GM13977 (cell line): ENCODE results near the gene PURA.

ENCODE experiments used
- DNase-seq: peaks from one replicate; pipeline ENCODE4 v3.0.0; 2012; ENCODE audit warnings: low spot score
- CTCF ChIP-seq: IDR thresholded peaks from 2 replicates; pipeline ENCODE4 v1.5.1; 2012; ENCODE audit warnings: mild to moderate bottlenecking, control low read depth; ENCODE audit not compliant: insufficient read depth; ENCODE audit errors: extremely low read depth, missing control alignments
- in situ Hi-C: fragments of 300-500 bp; cut with MboI; formaldehyde crosslinking; loops from one replicate; pipeline ENCODE4 v1.12.0; 2022; ENCODE audit warnings: low sequenced_read_pairs, low pct_unique_long_range_greater_than_20kb, mixed read lengths, inconsistent platforms; ENCODE audit not compliant: unreplicated experiment

PURA gene

DNA sequence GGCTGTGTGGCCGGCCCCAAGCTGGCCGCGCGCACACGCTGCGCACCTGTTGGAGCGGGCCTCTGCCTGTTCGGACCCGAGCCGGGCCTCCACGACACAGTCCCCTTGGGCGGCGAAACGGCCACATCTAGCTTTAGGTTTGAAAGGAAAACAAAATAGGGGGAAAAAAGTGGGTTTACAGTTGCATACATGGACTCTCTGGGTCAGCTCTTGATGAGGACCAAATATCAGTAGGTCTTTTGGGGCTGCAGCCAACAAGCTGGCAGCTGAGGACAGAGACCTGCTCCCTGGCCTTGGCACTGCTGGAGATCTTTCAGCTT lies 32.6 kb downstream of the PURA start:
- DNase-seq: no peak
- in situ Hi-C loops: no loop called here
- no peak for TF ChIP-seq CTCF

- TF ChIP-seq CTCF: no peak
- DNase-seq: no peak
- in situ Hi-C loops: no loop called here
Observed at GRCh38 chr5:140147460-140147859, 33.6 kb downstream of the PURA start.

GRCh38 chr5:140148508-140148907 lies 34.6 kb downstream of the PURA start:
- in situ Hi-C loops: no loop called here
- no peak for TF ChIP-seq CTCF
- no peak for DNase-seq

DNA sequence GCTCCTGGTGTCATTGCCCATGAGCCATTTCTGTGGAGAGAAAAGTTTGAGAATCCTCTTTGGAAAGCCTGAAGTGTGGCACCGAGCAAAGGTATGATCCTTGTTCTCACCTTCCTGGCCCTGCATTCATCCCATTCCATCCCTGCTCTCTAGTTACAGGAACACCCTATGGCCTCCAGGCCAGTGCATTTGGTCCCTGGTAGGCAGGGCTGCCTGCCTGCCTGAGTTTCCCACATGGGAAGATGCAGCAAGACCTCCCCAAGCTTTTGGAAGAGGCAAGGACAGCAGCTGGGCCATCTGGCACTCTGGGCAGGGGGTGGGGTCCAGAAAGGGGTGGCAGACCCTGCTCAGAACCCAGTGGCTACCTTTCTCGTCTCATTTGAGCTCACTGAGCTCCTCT lies 36.3 kb downstream of the PURA start:
- in situ Hi-C loops: loop anchor here (5.0 to 25.0 kb wide), 2 partner anchors 68 to 363 kb away; partner anchors contain the start of gene PSD2
- no peak for TF ChIP-seq CTCF
- no peak for DNase-seq

GRCh38 chr5:140151144-140152021 lies 37.5 kb downstream of the PURA start:
- in situ Hi-C loops: loop anchor here (5.0 to 25.0 kb wide), 2 partner anchors 69 to 364 kb away; partner anchors contain the start of gene PSD2
- no peak for TF ChIP-seq CTCF
- no peak for DNase-seq

DNA sequence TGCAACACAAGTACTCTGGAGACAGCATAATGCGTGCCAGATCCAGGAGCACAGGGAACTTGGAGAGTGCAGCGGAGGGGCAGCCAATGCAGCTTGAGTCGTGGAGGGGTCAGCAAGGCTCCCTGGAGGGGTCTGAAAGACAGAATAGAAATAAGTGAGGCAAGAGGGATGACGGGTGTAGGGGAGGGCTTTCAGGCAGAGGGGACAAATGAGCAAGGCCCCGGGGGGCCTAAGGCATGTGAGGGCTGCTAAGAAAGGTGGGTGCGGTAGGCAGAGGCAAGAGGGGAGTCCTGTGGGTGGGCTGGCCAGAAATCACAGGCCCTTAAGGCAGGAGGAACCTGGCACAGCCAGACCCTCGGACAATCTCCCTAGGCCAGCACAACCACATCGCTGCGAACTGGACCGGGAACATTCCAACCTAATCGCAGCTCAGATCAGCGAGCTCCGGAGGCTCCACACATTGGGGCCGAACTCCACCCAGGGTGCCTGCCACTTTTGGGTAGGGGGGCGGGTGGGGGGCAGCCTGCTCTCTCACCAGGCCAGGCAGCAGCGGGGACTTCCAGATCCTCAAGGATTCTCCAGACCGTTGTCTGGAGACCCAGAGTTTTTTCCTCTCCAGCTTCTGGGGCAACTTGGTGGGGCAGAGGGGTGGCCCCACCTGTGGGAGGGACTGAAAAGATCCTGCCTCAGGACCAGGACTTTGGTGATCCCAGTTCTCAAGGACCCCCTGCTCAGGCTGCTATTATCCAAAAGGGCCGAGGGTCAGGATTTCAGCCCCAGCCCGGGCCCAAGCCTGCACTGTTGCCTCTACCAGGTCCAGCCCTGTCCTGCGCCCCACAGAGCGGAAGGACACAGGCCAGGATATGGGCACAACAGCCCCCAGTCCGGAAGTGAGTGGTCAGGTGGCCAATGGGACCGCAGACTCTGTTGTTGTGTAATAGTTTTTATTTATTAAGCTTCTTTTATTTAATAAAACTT lies 38.4 kb downstream of the PURA start:
- in situ Hi-C loops: loop anchor here (5.0 to 25.0 kb wide), 2 partner anchors 70 to 365 kb away; partner anchors contain the start of gene PSD2
- TF ChIP-seq CTCF: no peak
- no peak for DNase-seq
